ENCODE data around the gene TVP23B.
"Not testable (repeated sequence)": the region's sequence is repeated elsewhere in the genome, so short reads cannot be mapped to it uniquely, and the experiment has no call there.

TVP23B gene

GRCh38 chr17:18780991-18781718 is at the start of gene TVP23B:
Gene TVP23B (plus strand): TSS chr17:18781183. CDS start chr17:18781294, 111 bp downstream.
- DNase-seq (ENCODE audit: low read depth), result peak; percentile 88

GRCh38 chr17:18732438-18732837 is 48.5 kb upstream of the TVP23B start:
- not testable (repeated sequence) for DNase-seq (ENCODE audit: low read depth)

- not testable (repeated sequence) for DNase-seq (ENCODE audit: low read depth)
Measured at GRCh38 chr17:18733350-18733749, 47.6 kb upstream of the TVP23B start.

GRCh38 chr17:18739616-18740391 is 41.2 kb upstream of the TVP23B start:
- DNase-seq (ENCODE audit: low read depth), result not testable (repeated sequence)

- not testable (repeated sequence) for DNase-seq (ENCODE audit: low read depth)
Measured at GRCh38 chr17:18741228-18741627, 39.8 kb upstream of the TVP23B start.

- not testable (repeated sequence) for DNase-seq (ENCODE audit: low read depth)
Measured at GRCh38 chr17:18743699-18744421, 37.1 kb upstream of the TVP23B start, which contains the start of gene FBXW10. Gene FBXW10 (plus strand): TSS chr17:18744054. CDS start chr17:18744245, 191 bp downstream.

GRCh38 chr17:18744726-18745125 is 36.3 kb upstream of the TVP23B start:
- DNase-seq (ENCODE audit: low read depth), result not testable (repeated sequence)

- DNase-seq (ENCODE audit: low read depth), result not testable (repeated sequence)
Measured at GRCh38 chr17:18746551-18746950, 34.4 kb upstream of the TVP23B start.

- not testable (repeated sequence) for DNase-seq (ENCODE audit: low read depth)
Measured at GRCh38 chr17:18747501-18747900, 33.5 kb upstream of the TVP23B start.

GRCh38 chr17:18750242-18750641 is 30.7 kb upstream of the TVP23B start:
- DNase-seq (ENCODE audit: low read depth), result not testable (repeated sequence)

- not testable (repeated sequence) for DNase-seq (ENCODE audit: low read depth)
Measured at GRCh38 chr17:18753829-18754409, 27.1 kb upstream of the TVP23B start.

- not testable (repeated sequence) for DNase-seq (ENCODE audit: low read depth)
Measured at GRCh38 chr17:18755969-18756368, 25.0 kb upstream of the TVP23B start.

- DNase-seq (ENCODE audit: low read depth), result not testable (repeated sequence)
Measured at GRCh38 chr17:18757368-18758044, 23.5 kb upstream of the TVP23B start.

- not testable (repeated sequence) for DNase-seq (ENCODE audit: low read depth)
Measured at GRCh38 chr17:18758344-18758743, 22.6 kb upstream of the TVP23B start.

- not testable (repeated sequence) for DNase-seq (ENCODE audit: low read depth)
Measured at GRCh38 chr17:18760221-18760620, 20.8 kb upstream of the TVP23B start.

- DNase-seq (ENCODE audit: low read depth), result not testable (repeated sequence)
Measured at GRCh38 chr17:18770572-18770971, 10.4 kb upstream of the TVP23B start.

GRCh38 chr17:18771066-18771465 is 9.9 kb upstream of the TVP23B start:
- DNase-seq (ENCODE audit: low read depth), result not testable (repeated sequence)

- no peak for DNase-seq (ENCODE audit: low read depth)
Measured at GRCh38 chr17:18772471-18772870, 8.5 kb upstream of the TVP23B start.

- not testable (repeated sequence) for DNase-seq (ENCODE audit: low read depth)
Measured at GRCh38 chr17:18781805-18782204, 822 bp downstream of the TVP23B start.

- DNase-seq (ENCODE audit: low read depth), result not testable (repeated sequence)
Measured at GRCh38 chr17:18785933-18786332, 5.0 kb downstream of the TVP23B start.

GRCh38 chr17:18786890-18787289 is 5.9 kb downstream of the TVP23B start:
- DNase-seq (ENCODE audit: low read depth), result not testable (repeated sequence)

Measured in fibroblast of the conjunctiva (primary cell).